Neural progenitor cell (in vitro differentiated cells): Measurements from ENCODE around the gene MS4A14. TPM values are rescaled to one million over a fixed set of nuclear protein-coding genes. Genes with fewer than 3 reads are reported as not detected.

Experiments used
- DNase-seq: peaks from one replicate; pipeline ENCODE4 v3.0.0-alpha.2; 2016; ENCODE audit warnings: low spot score
- H2AFZ ChIP-seq: fragments of 200-600 bp; sonication (generic); replicated peaks from 2 replicates; pipeline ENCODE4 v1.6.1; 2016; ENCODE audit warnings: antibody characterized with exemption
- H3F3A ChIP-seq: fragments of 200-600 bp; sonication (generic); 2 replicates; pipeline ENCODE4 v1.6.1; 2016; ENCODE audit warnings: antibody characterized with exemption, low read depth
- H3K27ac ChIP-seq: fragments of 200-600 bp; sonication (generic); 2 replicates; pipeline ENCODE4 v1.5.1; 2016; ENCODE audit warnings: mild to moderate bottlenecking
- H3K27me3 ChIP-seq: fragments of 200-600 bp; sonication (generic); 2 replicates; pipeline ENCODE4 v1.6.1; 2016; ENCODE audit warnings: mild to moderate bottlenecking, moderate library complexity
- H3K36me3 ChIP-seq: fragments of 200-600 bp; sonication (generic); 2 replicates; pipeline ENCODE4 v1.5.1; 2016
- H3K4me1 ChIP-seq: fragments of 200-600 bp; sonication (generic); 2 replicates; pipeline ENCODE4 v1.6.1; 2016; ENCODE audit warnings: mixed run types
- H3K4me2 ChIP-seq: fragments of 200-600 bp; sonication (generic); 2 replicates; pipeline ENCODE4 v1.6.1; 2016
- H3K4me3 ChIP-seq: fragments of 200-600 bp; sonication (generic); 2 replicates; pipeline ENCODE4 v1.5.1; 2016
- H3K79me2 ChIP-seq: fragments of 200-600 bp; sonication (generic); 2 replicates; pipeline ENCODE4 v1.6.1; 2016; ENCODE audit warnings: low read depth
- H3K9ac ChIP-seq: fragments of 200-600 bp; sonication (generic); 2 replicates; pipeline ENCODE4 v1.6.1; 2016
- H3K9me3 ChIP-seq: fragments of 200-600 bp; sonication (generic); 2 replicates; pipeline ENCODE4 v1.5.1; 2016; ENCODE audit warnings: low read depth
- H4K20me1 ChIP-seq: fragments of 200-600 bp; sonication (generic); 2 replicates; pipeline ENCODE4 v1.6.1; 2016; ENCODE audit warnings: low read depth
- H3K27ac Mint-ChIP-seq: 3 replicates; pipeline ENCODE4 v1.8.0; 2021; ENCODE audit warnings: mixed read lengths
- H3K27me3 Mint-ChIP-seq: 2 replicates; pipeline ENCODE4 v1.8.0; 2022; ENCODE audit warnings: low read depth, mild to moderate bottlenecking, inconsistent platforms, moderate library complexity, mixed read lengths; ENCODE audit not compliant: insufficient read depth
- H3K36me3 Mint-ChIP-seq: 3 replicates; pipeline ENCODE4 v1.8.0; 2021; ENCODE audit warnings: mixed read lengths
- H3K4me1 Mint-ChIP-seq: 3 replicates; pipeline ENCODE4 v1.8.0; 2021; ENCODE audit warnings: mixed read lengths
- H3K4me3 Mint-ChIP-seq: 3 replicates; pipeline ENCODE4 v1.8.0; 2021; ENCODE audit warnings: mild to moderate bottlenecking, moderate library complexity, mixed read lengths
- H3K9me3 Mint-ChIP-seq: 3 replicates; pipeline ENCODE4 v1.8.0; 2020; ENCODE audit warnings: mixed read lengths
- CTCF ChIP-seq: fragments of 200-600 bp; sonication (generic); IDR thresholded peaks from 2 replicates; pipeline ENCODE4 v1.5.1; 2017; ENCODE audit warnings: antibody characterized with exemption, mild to moderate bottlenecking
- EZH2 ChIP-seq: fragments of 200-600 bp; sonication (generic); IDR thresholded peaks from 2 replicates; pipeline ENCODE4 v1.6.1; 2017; ENCODE audit warnings: antibody characterized with exemption, mild to moderate bottlenecking, moderate library complexity
- EZH2phosphoT487 ChIP-seq: fragments of 200-600 bp; sonication (generic); IDR thresholded peaks from 2 replicates; pipeline ENCODE4 v1.6.1; 2017; ENCODE audit warnings: antibody characterized with exemption
- total RNA-seq: library from RNA; depleted of rRNA; stranded (reverse); fragments of >200 nt; gene quantifications from 2 replicates; pipeline ENCODE4 v1.2.3, GENCODE V29; 2015; ENCODE audit warnings: low replicate concordance

The MS4A14 gene
- total RNA-seq, 1 donor from 2014 or later, result not detected

GRCh38 chr11:60390419-60390818 is 5.8 kb upstream of the MS4A14 start:
- no peaks in the 10 kb centered on the region for H3K27me3 Mint-ChIP-seq
- Histone ChIP-seq H2AFZ (no peak overlapping the region), H3K27me3 (no peaks in the 10 kb centered on the region), H3K9me3 (no peaks in the 10 kb centered on the region), H3K9ac (no peak overlapping the region), H3K4me3 (no peak overlapping the region), H3K79me2 (no peaks in the 10 kb centered on the region), H3K4me1 (no peaks in the 10 kb centered on the region), H3K36me3 (no peaks in the 10 kb centered on the region), H3K4me2 (no peak overlapping the region), H3F3A (no peaks in the 10 kb centered on the region), H4K20me1 (no peaks in the 10 kb centered on the region), H3K27ac (no peak overlapping the region)
- H3K4me1 Mint-ChIP-seq, result peaks cover 2% of the 10 kb centered on the region
- H3K36me3 Mint-ChIP-seq, result no peaks in the 10 kb centered on the region
- no peak for DNase-seq
- no peaks in the 10 kb centered on the region for H3K9me3 Mint-ChIP-seq
- H3K4me3 Mint-ChIP-seq, result no peak overlapping the region
- no peak overlapping the region for H3K27ac Mint-ChIP-seq
- TF ChIP-seq EZH2 (no peak), CTCF (no peak), EZH2phosphoT487 (no peak)

GRCh38 chr11:60392361-60392760 is 3.9 kb upstream of the MS4A14 start:
- H3K79me2 ChIP-seq, result no peaks in the 10 kb centered on the region
- no peak overlapping the region for H3K4me2 ChIP-seq
- TF ChIP-seq EZH2 (no peak), CTCF (no peak), EZH2phosphoT487 (no peak)
- no peaks in the 10 kb centered on the region for H3K36me3 ChIP-seq
- no peak overlapping the region for H3K27ac ChIP-seq
- H3F3A ChIP-seq, result no peaks in the 10 kb centered on the region
- H3K9me3 ChIP-seq, result no peaks in the 10 kb centered on the region
- H3K27me3 Mint-ChIP-seq, result no peaks in the 10 kb centered on the region
- H3K27ac Mint-ChIP-seq, result no peak overlapping the region
- no peak overlapping the region for H3K9ac ChIP-seq
- no peaks in the 10 kb centered on the region for H3K9me3 Mint-ChIP-seq
- no peak for DNase-seq
- H3K36me3 Mint-ChIP-seq, result no peaks in the 10 kb centered on the region
- H4K20me1 ChIP-seq, result no peaks in the 10 kb centered on the region
- no peak overlapping the region for H2AFZ ChIP-seq
- H3K4me3 Mint-ChIP-seq, result no peak overlapping the region
- no peaks in the 10 kb centered on the region for H3K27me3 ChIP-seq
- H3K4me3 ChIP-seq, result no peak overlapping the region
- no peaks in the 10 kb centered on the region for H3K4me1 ChIP-seq
- H3K4me1 Mint-ChIP-seq, result peaks cover 2% of the 10 kb centered on the region

- Histone ChIP-seq H3K9me3 (no peaks in the 10 kb centered on the region), H4K20me1 (no peaks in the 10 kb centered on the region), H3K4me1 (no peaks in the 10 kb centered on the region), H3F3A (no peaks in the 10 kb centered on the region), H3K4me3 (no peak overlapping the region), H3K27ac (no peak overlapping the region), H3K79me2 (no peaks in the 10 kb centered on the region), H3K36me3 (no peaks in the 10 kb centered on the region), H3K9ac (no peak overlapping the region), H3K27me3 (no peaks in the 10 kb centered on the region), H3K4me2 (no peak overlapping the region), H2AFZ (no peak overlapping the region)
- Mint-ChIP-seq H3K9me3 (no peaks in the 10 kb centered on the region), H3K27ac (no peak overlapping the region), H3K27me3 (no peaks in the 10 kb centered on the region), H3K36me3 (no peaks in the 10 kb centered on the region), H3K4me3 (no peak overlapping the region), H3K4me1 (peaks cover 2% of the 10 kb centered on the region)
- DNase-seq, result no peak
- TF ChIP-seq EZH2phosphoT487 (no peak), CTCF (no peak), EZH2 (no peak)
Observed at GRCh38 chr11:60393016-60393415, 3.2 kb upstream of the MS4A14 start.
